Measurements from ENCODE around the gene DDX31.

Gene DDX31

GRCh38 chr9:132589148-132590036 lies 80.4 kb downstream of the DDX31 start:
- Histone ChIP-seq H3K27me3 (ENCODE audit: control insufficient read depth in 3 of 3, insufficient read depth in 3 of 3, low read depth in 1 of 3, low read length in 3 of 3) (peaks cover 61 to 77% (median 75%) of the 10 kb centered on the region in 3 experiments), H3K4me3 (ENCODE audit: low read length in 2 of 2) (no peak overlapping the region), H3K9ac (ENCODE audit: low read depth, low read length, poor library complexity) (no peak overlapping the region), H2BK12ac (ENCODE audit: low read length) (no peak overlapping the region), H3K9me3 (replicated peaks in 1 of 2; ENCODE audit: control insufficient read depth in 2 of 2, insufficient read depth in 1 of 2, low read depth in 1 of 2, low read length in 2 of 2) (peaks cover 0 to 2% of the 10 kb centered on the region in 2 donors), H2BK5ac (ENCODE audit: low read length) (no peak overlapping the region), H2AK5ac (ENCODE audit: low read depth, low read length) (no peak overlapping the region), H3K4me1 (ENCODE audit: control insufficient read depth in 2 of 2, insufficient read depth in 1 of 2, low read depth in 1 of 2, low read length in 2 of 2) (peaks cover 6 to 17% of the 10 kb centered on the region in 2 donors), H4K8ac (ENCODE audit: low read depth, low read length) (no peak overlapping the region), H3K14ac (ENCODE audit: low read length) (no peak overlapping the region), H3K27ac (replicated peaks; ENCODE audit: low read length) (no peak overlapping the region), H2BK120ac (ENCODE audit: low read depth, low read length) (no peak overlapping the region), H4K91ac (ENCODE audit: low read depth, low read length, poor library complexity) (no peak overlapping the region), H3K79me1 (ENCODE audit: low read depth, low read length) (no peaks in the 10 kb centered on the region), H2BK15ac (ENCODE audit: low read length) (no peak overlapping the region), H3K18ac (ENCODE audit: low read length) (peak overlapping the region; percentile 55), H3K4me2 (ENCODE audit: insufficient read depth, low read length, poor library complexity, severe bottlenecking) (no peak overlapping the region), H2AFZ (ENCODE audit: low read length) (no peak overlapping the region), H3K36me3 (replicated peaks in 1 of 2; ENCODE audit: control insufficient read depth in 2 of 2, insufficient read depth in 2 of 2, low read length in 2 of 2) (peaks cover under 1 to 8% of the 10 kb centered on the region in 2 donors), H3K23ac (ENCODE audit: low read depth, low read length, poor library complexity) (peak overlapping the region; percentile 70), H3K4ac (ENCODE audit: low read length) (no peak overlapping the region)
- DNase-seq (ENCODE audit: low spot score): no peak
- no CpG with 5 or more reads among the region's 83 CpGs for WGBS, 2 donors (ENCODE audit: extremely low coverage in 2 of 2, insufficient read length in 2 of 2, insufficient replicate concordance in 1 of 2)

- H4K91ac ChIP-seq (ENCODE audit: low read depth, low read length, poor library complexity): no peak overlapping the region
Observed at GRCh38 chr9:132588501-132589147, 81.2 kb downstream of the DDX31 start.

GRCh38 chr9:132588098-132588497 lies 81.7 kb downstream of the DDX31 start:
- no peak overlapping the region for H3K14ac ChIP-seq (ENCODE audit: low read length)
- H2BK15ac ChIP-seq (ENCODE audit: low read length): no peak overlapping the region
- H3K4me2 ChIP-seq (ENCODE audit: insufficient read depth, low read length, poor library complexity, severe bottlenecking): no peak overlapping the region
- H2BK120ac ChIP-seq (ENCODE audit: low read depth, low read length): no peak overlapping the region
- no peak overlapping the region for H3K27ac ChIP-seq (replicated peaks; ENCODE audit: low read length)
- no peak overlapping the region for H4K8ac ChIP-seq (ENCODE audit: low read depth, low read length)
- WGBS, 2 donors (ENCODE audit: extremely low coverage in 2 of 2, insufficient read length in 2 of 2, insufficient replicate concordance in 1 of 2): no CpG with 5 or more reads among the region's 12 CpGs
- H3K36me3 ChIP-seq (replicated peaks in 1 of 2; ENCODE audit: control insufficient read depth in 2 of 2, insufficient read depth in 2 of 2, low read length in 2 of 2): no peaks in the 10 kb centered on the region
- no peak overlapping the region for H2BK5ac ChIP-seq (ENCODE audit: low read length)
- no peak overlapping the region for H3K18ac ChIP-seq (ENCODE audit: low read length)
- no peak overlapping the region for H3K23ac ChIP-seq (ENCODE audit: low read depth, low read length, poor library complexity)
- H2BK12ac ChIP-seq (ENCODE audit: low read length): no peak overlapping the region
- no peak for DNase-seq (ENCODE audit: low spot score)
- H4K91ac ChIP-seq (ENCODE audit: low read depth, low read length, poor library complexity): no peak overlapping the region
- no peak overlapping the region for H3K4me3 ChIP-seq (ENCODE audit: low read length in 2 of 2)
- peaks cover 6 to 17% of the 10 kb centered on the region in 2 donors for H3K4me1 ChIP-seq (ENCODE audit: control insufficient read depth in 2 of 2, insufficient read depth in 1 of 2, low read depth in 1 of 2, low read length in 2 of 2)
- no peaks in the 10 kb centered on the region for H3K79me1 ChIP-seq (ENCODE audit: low read depth, low read length)
- H3K4ac ChIP-seq (ENCODE audit: low read length): no peak overlapping the region
- no peak overlapping the region for H2AK5ac ChIP-seq (ENCODE audit: low read depth, low read length)
- H3K9ac ChIP-seq (ENCODE audit: low read depth, low read length, poor library complexity): no peak overlapping the region
- H3K9me3 ChIP-seq (replicated peaks in 1 of 2; ENCODE audit: control insufficient read depth in 2 of 2, insufficient read depth in 1 of 2, low read depth in 1 of 2, low read length in 2 of 2): peaks cover 0 to 2% of the 10 kb centered on the region in 2 donors
- peaks cover 63 to 90% (median 88%) of the 10 kb centered on the region in 3 experiments for H3K27me3 ChIP-seq (ENCODE audit: control insufficient read depth in 3 of 3, insufficient read depth in 3 of 3, low read depth in 1 of 3, low read length in 3 of 3)
- H2AFZ ChIP-seq (ENCODE audit: low read length): no peak overlapping the region

More at GRCh38 chr9:132588501-132589147, 81.2 kb downstream of the DDX31 start:
- no peak overlapping the region for H3K4me3 ChIP-seq (ENCODE audit: low read length in 2 of 2)
- no peak overlapping the region for H2BK5ac ChIP-seq (ENCODE audit: low read length)
- H3K9ac ChIP-seq (ENCODE audit: low read depth, low read length, poor library complexity): no peak overlapping the region
- WGBS, 2 donors (ENCODE audit: extremely low coverage in 2 of 2, insufficient read length in 2 of 2, insufficient replicate concordance in 1 of 2): no CpG with 5 or more reads among the region's 28 CpGs
- peaks cover 6 to 17% of the 10 kb centered on the region in 2 donors for H3K4me1 ChIP-seq (ENCODE audit: control insufficient read depth in 2 of 2, insufficient read depth in 1 of 2, low read depth in 1 of 2, low read length in 2 of 2)
- H3K23ac ChIP-seq (ENCODE audit: low read depth, low read length, poor library complexity): peak overlapping the region; percentile 69
- peaks cover 61 to 85% (median 83%) of the 10 kb centered on the region in 3 experiments for H3K27me3 ChIP-seq (ENCODE audit: control insufficient read depth in 3 of 3, insufficient read depth in 3 of 3, low read depth in 1 of 3, low read length in 3 of 3)
- H2AK5ac ChIP-seq (ENCODE audit: low read depth, low read length): no peak overlapping the region
- no peak overlapping the region for H3K14ac ChIP-seq (ENCODE audit: low read length)
- DNase-seq (ENCODE audit: low spot score): no peak
- no peak overlapping the region for H3K18ac ChIP-seq (ENCODE audit: low read length)
- H3K36me3 ChIP-seq (replicated peaks in 1 of 2; ENCODE audit: control insufficient read depth in 2 of 2, insufficient read depth in 2 of 2, low read length in 2 of 2): peaks cover 0 to 4% of the 10 kb centered on the region in 2 donors
- H3K9me3 ChIP-seq (replicated peaks in 1 of 2; ENCODE audit: control insufficient read depth in 2 of 2, insufficient read depth in 1 of 2, low read depth in 1 of 2, low read length in 2 of 2): peaks cover 0 to 2% of the 10 kb centered on the region in 2 donors
- H2AFZ ChIP-seq (ENCODE audit: low read length): no peak overlapping the region
- H4K8ac ChIP-seq (ENCODE audit: low read depth, low read length): no peak overlapping the region
- H2BK15ac ChIP-seq (ENCODE audit: low read length): no peak overlapping the region
- no peak overlapping the region for H2BK12ac ChIP-seq (ENCODE audit: low read length)
- H3K79me1 ChIP-seq (ENCODE audit: low read depth, low read length): no peaks in the 10 kb centered on the region
- no peak overlapping the region for H3K4ac ChIP-seq (ENCODE audit: low read length)
- no peak overlapping the region for H3K4me2 ChIP-seq (ENCODE audit: insufficient read depth, low read length, poor library complexity, severe bottlenecking)
- H2BK120ac ChIP-seq (ENCODE audit: low read depth, low read length): no peak overlapping the region
- no peak overlapping the region for H3K27ac ChIP-seq (replicated peaks; ENCODE audit: low read length)

GRCh38 chr9:132587592-132587955 lies 82.2 kb downstream of the DDX31 start:
- Histone ChIP-seq H3K79me1 (ENCODE audit: low read depth, low read length) (no peaks in the 10 kb centered on the region), H3K23ac (ENCODE audit: low read depth, low read length, poor library complexity) (peak overlapping the region; percentile 50), H3K9me3 (replicated peaks in 1 of 2; ENCODE audit: control insufficient read depth in 2 of 2, insufficient read depth in 1 of 2, low read depth in 1 of 2, low read length in 2 of 2) (peaks cover 0 to 2% of the 10 kb centered on the region in 2 donors), H3K4ac (ENCODE audit: low read length) (no peak overlapping the region), H3K36me3 (replicated peaks in 1 of 2; ENCODE audit: control insufficient read depth in 2 of 2, insufficient read depth in 2 of 2, low read length in 2 of 2) (no peaks in the 10 kb centered on the region), H3K4me3 (ENCODE audit: low read length in 2 of 2) (peak overlapping the region in 1 of 2 donors; percentile 2), H3K27ac (replicated peaks; ENCODE audit: low read length) (no peak overlapping the region), H2BK120ac (ENCODE audit: low read depth, low read length) (no peak overlapping the region), H3K27me3 (ENCODE audit: control insufficient read depth in 3 of 3, insufficient read depth in 3 of 3, low read depth in 1 of 3, low read length in 3 of 3) (peaks cover 67 to 95% (median 94%) of the 10 kb centered on the region in 3 experiments), H2BK5ac (ENCODE audit: low read length) (no peak overlapping the region), H3K9ac (ENCODE audit: low read depth, low read length, poor library complexity) (no peak overlapping the region), H2AFZ (ENCODE audit: low read length) (no peak overlapping the region), H3K4me2 (ENCODE audit: insufficient read depth, low read length, poor library complexity, severe bottlenecking) (no peak overlapping the region), H3K14ac (ENCODE audit: low read length) (no peak overlapping the region), H4K8ac (ENCODE audit: low read depth, low read length) (no peak overlapping the region), H2BK15ac (ENCODE audit: low read length) (peak overlapping the region; percentile 35), H3K18ac (ENCODE audit: low read length) (no peak overlapping the region), H2AK5ac (ENCODE audit: low read depth, low read length) (no peak overlapping the region), H2BK12ac (ENCODE audit: low read length) (no peak overlapping the region), H4K91ac (ENCODE audit: low read depth, low read length, poor library complexity) (no peak overlapping the region), H3K4me1 (ENCODE audit: control insufficient read depth in 2 of 2, insufficient read depth in 1 of 2, low read depth in 1 of 2, low read length in 2 of 2) (peaks cover 6 to 17% of the 10 kb centered on the region in 2 donors)
- WGBS, 2 donors (ENCODE audit: extremely low coverage in 2 of 2, insufficient read length in 2 of 2, insufficient replicate concordance in 1 of 2): no CpG with 5 or more reads among the region's 6 CpGs
- no peak for DNase-seq (ENCODE audit: low spot score)
